SH-SY5Y (cell line): Measurements from ENCODE around the gene FER.

ENCODE experiments used
- GATA2 ChIP-seq: IDR thresholded peaks from 2 replicates; pipeline ENCODE4 v1.6.1; 2011; ENCODE audit warnings: mild to moderate bottlenecking, low read depth, low read length
- GATA3 ChIP-seq: IDR thresholded peaks from 2 replicates; pipeline ENCODE4 v1.6.1; 2011; ENCODE audit warnings: low read depth, mild to moderate bottlenecking, low read length, moderate library complexity

DNA sequence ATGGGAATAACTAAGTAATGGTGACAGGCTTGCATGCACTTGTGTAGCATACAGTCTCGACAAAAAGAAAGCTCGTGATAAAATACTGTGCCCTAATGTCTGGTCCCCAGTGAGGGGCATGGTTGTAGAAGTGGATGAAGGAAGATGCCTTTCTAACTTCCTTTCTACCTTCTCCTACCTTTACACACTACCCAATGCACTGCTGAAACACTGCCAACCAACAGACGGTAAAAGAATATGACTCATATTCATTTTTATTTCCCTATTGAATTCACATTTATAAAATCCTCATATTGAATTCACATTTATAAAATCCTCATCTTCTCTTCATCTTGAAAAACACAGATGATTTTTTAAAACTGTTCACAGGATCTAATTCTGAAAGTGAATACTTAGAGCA is 439.1 kb downstream of the FER start:
- TF ChIP-seq GATA2 (no peak), GATA3 (no peak)
